Stimulated activated CD8-positive, alpha-beta memory T cell treated with anti-CD3 and anti-CD28 coated beads, Interleukin-15, amount 100 ng/mL, for 4 hours (primary cell): Measurements from ENCODE around the gene BCKDHA.
"Not testable (repeated sequence)": the region's sequence is repeated elsewhere in the genome, so short reads cannot be mapped to it uniquely, and the experiment has no call there.

ENCODE experiments used
- DNase-seq, 2 donors: peaks; one replicate each; pipeline ENCODE4 v3.0.0-alpha.2; 2020; ENCODE audit warnings: low read depth in 2 of 2

The BCKDHA gene

GRCh38 chr19:41425174-41426115, 27.8 kb downstream of the BCKDHA start:
- no peak for DNase-seq

GRCh38 chr19:41426116-41426841, 28.7 kb downstream of the BCKDHA start:
- no peak for DNase-seq

GRCh38 chr19:41426952-41427646, 29.5 kb downstream of the BCKDHA start, which contains the start of gene B3GNT8:
B3GNT8 (minus strand) TSS chr19:41427374; CDS start chr19:41426778, 596 bp downstream.
- DNase-seq, result no peak

GRCh38 chr19:41427647-41428480, 30.2 kb downstream of the BCKDHA start:
- no peak for DNase-seq

GRCh38 chr19:41428481-41428859, 30.9 kb downstream of the BCKDHA start:
- DNase-seq, result no peak

GRCh38 chr19:41430922-41431321, 33.3 kb downstream of the BCKDHA start:
- no peak for DNase-seq

GRCh38 chr19:41431426-41432386, 34.1 kb downstream of the BCKDHA start:
- DNase-seq, result no peak

- no peak for DNase-seq
Observed at GRCh38 chr19:41433171-41433570, 35.6 kb downstream of the BCKDHA start.

- DNase-seq, result no peak
Observed at GRCh38 chr19:41434450-41434849, 36.8 kb downstream of the BCKDHA start.

- DNase-seq, result not testable (repeated sequence)
Observed at GRCh38 chr19:41435376-41435775, 37.8 kb downstream of the BCKDHA start.

- DNase-seq, result no peak
Observed at GRCh38 chr19:41435936-41436673, 38.5 kb downstream of the BCKDHA start.

GRCh38 chr19:41436674-41436951, 39.0 kb downstream of the BCKDHA start:
- no peak for DNase-seq

- DNase-seq, result no peak
Observed at GRCh38 chr19:41437944-41438574, 40.4 kb downstream of the BCKDHA start.

GRCh38 chr19:41439441-41440222, 42.0 kb downstream of the BCKDHA start, which contains the start of gene DMAC2:
DMAC2 (minus strand) TSS chr19:41439912; CDS start chr19:41439899, 13 bp downstream.
- peak; percentile 84 to 94 for DNase-seq

GRCh38 chr19:41441321-41441945, 43.8 kb downstream of the BCKDHA start:
- no peak for DNase-seq

- no peak for DNase-seq
Observed at GRCh38 chr19:41442473-41443355, 45.1 kb downstream of the BCKDHA start, which contains the start of gene ERICH4. ERICH4 (plus strand) TSS chr19:41443156; CDS start chr19:41443170, 14 bp downstream.
